HepG2 (cell line): ENCODE results near the gene CLEC16A. TPM values are rescaled to one million over a fixed set of nuclear protein-coding genes. Genes with fewer than 3 reads are reported as not detected.

Experiments
- ATAC-seq: fragments of 200-7000 bp; cut with Tn5 transposase; 3 replicates; pipeline ENCODE4 v1.9.1; 2020; ENCODE audit warnings: mild to moderate bottlenecking, moderate library complexity
- BruUV-seq: library from RNA; stranded (reverse); fragments of 400-500 nt; replicated peaks from 2 replicates; lab custom pipeline; 2021; lab: Mats Ljungman, UMichigan
- CTCF ChIA-PET: fragments of 300-600 bp; formaldehyde crosslinking; extraction: SDS; loops from one replicate; lab custom pipeline; 2021; ENCODE audit warnings: low total read pairs, inconsistent platforms, low intra/inter-chr PET ratio; lab: Yijun Ruan, JAX
- POLR2A ChIA-PET: fragments of 350-600 bp; sonication (Branson Sonifier 250); formaldehyde crosslinking; loops from one replicate; lab custom pipeline; 2020; ENCODE audit warnings: antibody characterized with exemption, inconsistent platforms; lab: Yijun Ruan, JAX
- DNase-seq: peaks from one replicate; pipeline ENCODE4 v3.0.0-alpha.2; 2015; ENCODE audit warnings: low spot score
- FAIRE-seq: peaks from 3 replicates; lab custom pipeline; 2011; peaks lifted over from hg19 to GRCh38; lab: Jason Lieb, UNC
- H2AFZ ChIP-seq: one replicate; pipeline ENCODE4 v1.6.1; 2011; ENCODE audit warnings: low read length, inconsistent platforms
- H3K27ac ChIP-seq: fragments of 300-600 bp; 3 replicates; pipeline ENCODE4 v1.8.0; 2011; ENCODE audit warnings: mixed run types, mild to moderate bottlenecking, mixed read lengths, low read length, inconsistent platforms; ENCODE audit not compliant: insufficient read depth; ENCODE audit errors: extremely low read length
- H3K27me3 ChIP-seq, 2 experiments: fragments of 200-600 bp in 1 of 2; 2 replicates in 1 of 2; 3 replicates in 1 of 2; pipeline versions ENCODE4 v1.6.0 to v1.8.0; 2011; ENCODE audit warnings: low read length in 2 of 2, mild to moderate bottlenecking in 2 of 2, moderate library complexity in 2 of 2, inconsistent platforms in 1 of 2; ENCODE audit not compliant: insufficient read depth in 2 of 2, control insufficient read depth in 1 of 2
- H3K36me3 ChIP-seq, 2 experiments: fragments of 200-600 bp in 1 of 2; replicated peaks in 1 of 2; 2 replicates in 1 of 2; 3 replicates in 1 of 2; pipeline versions ENCODE4 v1.5.1 to v1.8.0; 2011; ENCODE audit warnings: low read length in 2 of 2, inconsistent platforms in 1 of 2; ENCODE audit not compliant: insufficient read depth in 2 of 2, control insufficient read depth in 1 of 2
- H3K4me1 ChIP-seq: 2 replicates; pipeline ENCODE4 v1.5.1; 2012; ENCODE audit warnings: low read length, inconsistent platforms; ENCODE audit not compliant: insufficient read depth
- H3K4me2 ChIP-seq: 2 replicates; pipeline ENCODE4 v1.6.0; 2011; ENCODE audit warnings: low read depth, low read length, inconsistent platforms
- H3K4me3 ChIP-seq, 3 experiments: fragments of 200-600 bp in 1 of 3; sonication (generic), shearing (Covaris generic) in 1 of 3; replicated peaks in 1 of 3; 2 replicates each; pipeline ENCODE4 v1.5.1; 2011 to 2016; ENCODE audit warnings: low read length in 3 of 3, inconsistent platforms in 2 of 3, low read depth in 2 of 3, mild to moderate bottlenecking in 2 of 3, control low read depth in 1 of 3, mixed read lengths in 1 of 3; ENCODE audit not compliant: insufficient read depth in 1 of 3
- H3K79me2 ChIP-seq: one replicate; pipeline ENCODE4 v1.6.1; 2011; ENCODE audit warnings: low read length, inconsistent platforms; ENCODE audit not compliant: insufficient read depth
- H3K9ac ChIP-seq: 2 replicates; pipeline ENCODE4 v1.6.0; 2011; ENCODE audit warnings: mild to moderate bottlenecking, low read depth, low read length, inconsistent platforms; ENCODE audit not compliant: insufficient read depth
- H3K9me3 ChIP-seq: 2 replicates; pipeline ENCODE4 v1.5.1; 2012; ENCODE audit warnings: mild to moderate bottlenecking, low read length
- H4K20me1 ChIP-seq: 2 replicates; pipeline ENCODE4 v1.6.0; 2011; ENCODE audit warnings: inconsistent platforms, mild to moderate bottlenecking, low read length, moderate library complexity; ENCODE audit not compliant: insufficient read depth
- ATF2 ChIP-seq: sonication (generic); formaldehyde crosslinking; IDR thresholded peaks from 2 replicates; pipeline ENCODE4 v1.4.0; 2020; ENCODE audit warnings: missing genetic modification reagents
- ATF4 ChIP-seq, 2 experiments: fragments of 450-650 bp in 1 of 2; sonication (generic) in 1 of 2; formaldehyde crosslinking; IDR thresholded peaks; 2 replicates each; pipeline versions ENCODE4 v1.5.0 to v1.8.0; 2020 to 2022; ENCODE audit warnings: mild to moderate bottlenecking in 1 of 2, missing genetic modification reagents in 1 of 2
- EZH2 ChIP-seq: conservative IDR thresholded peaks from 2 replicates; pipeline ENCODE4 v1.6.1; 2012; ENCODE audit warnings: mild to moderate bottlenecking, low read depth, low read length, moderate library complexity
- KLF6 ChIP-seq: IDR thresholded peaks from 2 replicates; pipeline ENCODE4 v1.8.0; 2016; ENCODE audit warnings: missing biosample characterization, missing genetic modification reagents
- KMT2A ChIP-seq: sonication (generic); formaldehyde crosslinking; IDR thresholded peaks from 2 replicates; pipeline ENCODE4 v1.4.0; 2020; ENCODE audit warnings: missing genetic modification reagents
- RNF2 ChIP-seq: fragments of 450-650 bp; conservative IDR thresholded peaks from 2 replicates; pipeline ENCODE4 v1.6.1; 2016; ENCODE audit warnings: low read depth
- SMAD3 ChIP-seq: sonication (generic); formaldehyde crosslinking; IDR thresholded peaks from 2 replicates; pipeline ENCODE4 v1.4.0; 2020; ENCODE audit warnings: missing genetic modification reagents
- SNRNP70 ChIP-seq: fragments of 200-400 bp; formaldehyde crosslinking; IDR thresholded peaks from 2 replicates; pipeline ENCODE4 v1.6.1; 2017; ENCODE audit warnings: mild to moderate bottlenecking, low read depth, low read length, moderate library complexity
- TEAD3 ChIP-seq: optimal IDR thresholded peaks from 2 replicates; pipeline ENCODE3; 2016; ENCODE audit warnings: borderline replicate concordance
- TRAFD1 ChIP-seq: sonication (generic); formaldehyde crosslinking; IDR thresholded peaks from 2 replicates; pipeline ENCODE4 v1.5.1; 2020; ENCODE audit warnings: missing genetic modification reagents, mild to moderate bottlenecking, borderline replicate concordance
- ZNF543 ChIP-seq: sonication (generic); formaldehyde crosslinking; IDR thresholded peaks from 2 replicates; pipeline ENCODE4 v1.4.0; 2020; ENCODE audit warnings: mild to moderate bottlenecking, missing genetic modification reagents
- ZNF563 ChIP-seq: sonication (generic); formaldehyde crosslinking; IDR thresholded peaks from 2 replicates; pipeline ENCODE4 v1.8.0; 2022; ENCODE audit warnings: mild to moderate bottlenecking, moderate library complexity, missing genetic modification reagents
- ZNF564 ChIP-seq: sonication (generic); formaldehyde crosslinking; IDR thresholded peaks from 2 replicates; pipeline ENCODE4 v1.8.1; 2023; ENCODE audit warnings: mild to moderate bottlenecking, missing genetic modification reagents
- ZSCAN30 ChIP-seq: sonication (generic); formaldehyde crosslinking; IDR thresholded peaks from 2 replicates; pipeline ENCODE4 v1.5.0; 2020; ENCODE audit warnings: mild to moderate bottlenecking, missing genetic modification reagents
- whole genome bisulfite sequencing: methylation state at CpG from one replicate; pipeline ENCODE4 v1.1.6; 2017; ENCODE audit warnings: low lambda C conversion rate; 5-methylcytosine and 5-hydroxymethylcytosine counted together
- in situ Hi-C: cut with HindIII; loops from 2 replicates; pipeline ENCODE4 v1.10.0; 2017; ENCODE audit warnings: low pct_unique_long_range_greater_than_20kb; ENCODE audit not compliant: extremely low pct_ligation_motif_present
- intact Hi-C: fragments of 100-400 bp; cut with micrococcal nuclease; formaldehyde crosslinking; loops from one replicate; pipeline ENCODE4 v1.10.0; 2022; ENCODE audit not compliant: unreplicated experiment
- polyA plus RNA-seq, 8 experiments: library from polyadenylated mRNA; depleted of rRNA in 3 of 8; stranded (reverse) in 7 of 8; unstranded in 1 of 8; fragments of >200 nt; fragmentation: Illumina TruSeq in 4 of 8; extraction: Trizol in 4 of 8; gene quantifications; 2 replicates each; pipeline versions ENCODE4 v1.2.1 to v1.2.3, GENCODE V29; 2011 to 2016; ENCODE audit warnings: low read depth in 4 of 8, missing spikeins in 1 of 8, mixed read lengths in 1 of 8; ENCODE audit not compliant: insufficient read depth in 1 of 8
- total RNA-seq, 5 experiments: library from RNA; depleted of rRNA; stranded (reverse); fragments of >200 nt; fragmentation: Illumina TruSeq; extraction: Trizol; gene quantifications; 2 replicates each; pipeline ENCODE4 v1.2.3, GENCODE V29; 2016; ENCODE audit warnings: low read depth in 1 of 5
- TF ChIP-seq, protein P1 (sequence below): sonication (generic); formaldehyde crosslinking; IDR thresholded peaks from 2 replicates; pipeline ENCODE4 v1.8.1; 2023; ENCODE audit warnings: mild to moderate bottlenecking, missing genetic modification reagents

Gene CLEC16A
- total and polyA plus RNA-seq, 2 of the 13 experiments (the other 11 are each of a cell fraction or from before 2014, with no cell fraction given), result 8.5 to 10.3 TPM

DNA sequence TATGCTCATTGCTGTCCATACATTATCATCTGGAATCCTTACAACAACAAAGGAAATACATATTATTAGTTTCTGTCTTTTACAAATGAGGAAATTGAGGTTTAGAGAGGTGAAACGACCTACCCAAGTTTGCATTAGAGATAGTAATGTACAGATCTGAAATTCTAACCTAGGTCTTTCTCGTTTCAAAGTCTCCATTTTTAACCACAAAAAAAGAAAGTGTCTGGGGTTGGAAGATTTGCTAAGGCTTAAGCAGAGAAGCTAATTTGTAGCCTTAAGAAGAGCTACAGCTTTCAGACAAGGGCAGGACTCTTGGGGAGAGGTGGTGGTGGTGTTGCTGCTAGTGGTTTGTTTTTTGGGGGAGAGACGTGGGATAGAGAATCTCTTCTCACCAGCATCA is 48.2 kb upstream of the CLEC16A start:
- Histone ChIP-seq H4K20me1 (no peaks in the 10 kb centered on the region; the same call in 1 of the 2 replicates), H3K79me2 (no peaks in the 10 kb centered on the region), H3K9me3 (no peaks in the 10 kb centered on the region), H3K27me3 (0 out of 5 replicates have a peak, but pooled peaks cover 0 to 2% of the 10 kb centered on the region in 2 experiments), H3K9ac (no peak overlapping the region), H3K27ac (no peak overlapping the region), H3K4me3 (no peak overlapping the region), H2AFZ (no peak overlapping the region), H3K4me1 (no peaks in the 10 kb centered on the region), H3K4me2 (no peak overlapping the region), H3K36me3 (no peaks in the 10 kb centered on the region)
- FAIRE-seq (no peak), DNase-seq (no peak), ATAC-seq (no peak)
- intact Hi-C loops, result no loop called here
- ChIA-PET CTCF (no interaction called here), POLR2A (no interaction called here)
- no TSS peak for BruUV-seq
- TF ChIP-seq ZNF563, result no peak
- TF ChIP-seq ZNF564, result no peak
- TF ChIP-seq RNF2, result no peak
- no peak for TF ChIP-seq ZNF543 (CRISPR knock-in tag)
- TF ChIP-seq EZH2, result no peak
- TF ChIP-seq ATF2 (CRISPR knock-in tag), result no peak
- no peak for TF ChIP-seq TEAD3 (CRISPR knock-in tag)
- under 1% methylated on average over 3 of the region's 3 CpGs for WGBS
- in situ Hi-C loops, result no loop called here

- Histone ChIP-seq H3K27ac (no peak overlapping the region), H3K4me2 (no peak overlapping the region), H3K27me3 (0 out of 5 replicates have a peak, but pooled peaks cover 0 to 2% of the 10 kb centered on the region in 2 experiments), H3K9ac (no peak overlapping the region), H4K20me1 (no peaks in the 10 kb centered on the region; the same call in 1 of the 2 replicates), H3K36me3 (no peaks in the 10 kb centered on the region), H3K4me3 (no peak overlapping the region), H3K9me3 (no peaks in the 10 kb centered on the region), H2AFZ (no peak overlapping the region), H3K79me2 (no peaks in the 10 kb centered on the region), H3K4me1 (no peaks in the 10 kb centered on the region)
- ChIA-PET CTCF (no interaction called here), POLR2A (no interaction called here)
- BruUV-seq, result no TSS peak
- ATAC-seq, result no peak
- WGBS, result 91% methylated on average over 2 of the region's 2 CpGs
- DNase-seq, result no peak
- in situ Hi-C loops, result no loop called here
- intact Hi-C loops, result no loop called here
- no peak for FAIRE-seq
- TF ChIP-seq, protein P1, sequence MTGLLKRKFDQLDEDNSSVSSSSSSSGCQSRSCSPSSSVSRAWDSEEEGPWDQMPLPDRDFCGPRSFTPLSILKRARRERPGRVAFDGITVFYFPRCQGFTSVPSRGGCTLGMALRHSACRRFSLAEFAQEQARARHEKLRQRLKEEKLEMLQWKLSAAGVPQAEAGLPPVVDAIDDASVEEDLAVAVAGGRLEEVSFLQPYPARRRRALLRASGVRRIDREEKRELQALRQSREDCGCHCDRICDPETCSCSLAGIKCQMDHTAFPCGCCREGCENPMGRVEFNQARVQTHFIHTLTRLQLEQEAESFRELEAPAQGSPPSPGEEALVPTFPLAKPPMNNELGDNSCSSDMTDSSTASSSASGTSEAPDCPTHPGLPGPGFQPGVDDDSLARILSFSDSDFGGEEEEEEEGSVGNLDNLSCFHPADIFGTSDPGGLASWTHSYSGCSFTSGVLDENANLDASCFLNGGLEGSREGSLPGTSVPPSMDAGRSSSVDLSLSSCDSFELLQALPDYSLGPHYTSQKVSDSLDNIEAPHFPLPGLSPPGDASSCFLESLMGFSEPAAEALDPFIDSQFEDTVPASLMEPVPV (CRISPR knock-in tag), result no peak
- TF ChIP-seq TRAFD1 (no peak), SNRNP70 (no peak), KMT2A (CRISPR knock-in tag) (no peak), SMAD3 (CRISPR knock-in tag) (no peak), ZSCAN30 (CRISPR knock-in tag) (no peak), ATF4 (CRISPR knock-in tag; IDR thresholded peaks at IDR 0.05) (no peak), KLF6 (no peak)
Measured at GRCh38 chr16:10896723-10897122, 47.6 kb upstream of the CLEC16A start.
